HG03108 (cell line): Measurements from ENCODE around the gene HSD11B1.

Experiments used
- ATAC-seq: cut with Tn5 transposase; IDR thresholded peaks from one replicate; pipeline ENCODE4 v1.9.1; 2021; ENCODE audit warnings: moderate library complexity; ENCODE audit not compliant: unreplicated experiment

Gene HSD11B1

GRCh38 chr1:209723756-209724693, 19.4 kb downstream of the HSD11B1 start:
- ATAC-seq, result no peak

GRCh38 chr1:209727286-209727685, 22.6 kb downstream of the HSD11B1 start:
- no peak for ATAC-seq

- no peak for ATAC-seq
These were observed 23.1 kb downstream of the HSD11B1 start for GRCh38 chr1:209727785-209728184.

DNA sequence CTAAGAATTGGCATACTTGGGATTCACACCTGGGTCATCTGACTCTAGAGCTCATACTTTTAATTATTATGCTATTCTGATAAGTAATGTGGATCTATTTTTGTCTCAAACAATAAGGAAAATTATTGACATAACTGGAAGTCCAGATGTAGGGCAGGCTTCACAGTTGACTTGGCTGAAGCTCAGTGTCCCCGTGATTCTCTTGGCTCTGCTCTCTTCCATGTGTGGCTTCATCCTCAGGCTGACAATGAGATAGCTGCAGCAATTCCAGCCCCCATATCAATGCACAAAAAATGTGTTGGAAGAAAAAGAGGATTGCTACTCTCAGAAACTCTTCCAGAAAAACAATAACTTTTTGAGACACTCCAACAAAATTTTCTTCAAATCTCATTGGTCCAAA, 23.8 kb downstream of the HSD11B1 start:
- no peak for ATAC-seq

- ATAC-seq, result no peak
These were observed 24.8 kb downstream of the HSD11B1 start for GRCh38 chr1:209729436-209729835.

DNA sequence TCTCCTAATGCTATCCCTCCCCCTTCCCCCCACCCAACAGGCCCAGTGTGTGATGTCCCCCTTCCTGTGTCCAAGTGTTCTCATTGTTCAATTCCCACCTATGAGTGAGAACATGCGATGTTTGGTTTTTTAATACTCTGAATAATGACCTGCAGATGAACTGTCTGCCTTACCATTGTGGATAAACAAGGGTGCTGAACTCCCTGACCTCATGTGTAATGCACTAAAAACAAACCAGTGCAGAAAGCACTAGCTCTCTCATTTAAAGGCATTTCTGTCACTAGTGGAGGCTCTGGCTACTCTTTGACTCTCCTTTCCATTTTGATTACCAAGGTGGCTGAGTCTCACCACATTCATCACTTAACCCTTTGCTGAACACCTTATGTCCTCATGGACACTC, 28.1 kb downstream of the HSD11B1 start:
- ATAC-seq, result no peak

GRCh38 chr1:209733409-209734192, 29.0 kb downstream of the HSD11B1 start:
- ATAC-seq, result no peak

GRCh38 chr1:209736490-209737117, 32.0 kb downstream of the HSD11B1 start:
- ATAC-seq, result no peak

DNA sequence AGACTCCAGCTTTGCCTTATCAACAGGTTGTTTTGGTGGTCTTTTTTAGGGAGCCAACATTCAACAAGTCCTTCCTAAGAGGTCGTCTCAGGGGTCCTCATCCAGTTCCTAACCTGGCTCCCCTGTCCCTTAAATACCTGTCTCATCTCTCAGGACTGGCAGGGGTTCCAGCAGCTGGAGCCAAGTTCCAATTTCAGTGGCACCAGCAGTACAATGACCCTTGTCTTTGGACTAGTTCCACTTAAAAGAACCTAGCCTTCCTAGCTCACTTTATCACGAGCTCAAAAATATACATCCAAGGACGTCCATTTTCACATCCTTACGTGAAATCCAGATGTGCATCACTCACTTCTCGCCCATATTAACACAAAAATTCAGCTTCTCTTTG, 32.5 kb downstream of the HSD11B1 start:
- no peak for ATAC-seq

DNA sequence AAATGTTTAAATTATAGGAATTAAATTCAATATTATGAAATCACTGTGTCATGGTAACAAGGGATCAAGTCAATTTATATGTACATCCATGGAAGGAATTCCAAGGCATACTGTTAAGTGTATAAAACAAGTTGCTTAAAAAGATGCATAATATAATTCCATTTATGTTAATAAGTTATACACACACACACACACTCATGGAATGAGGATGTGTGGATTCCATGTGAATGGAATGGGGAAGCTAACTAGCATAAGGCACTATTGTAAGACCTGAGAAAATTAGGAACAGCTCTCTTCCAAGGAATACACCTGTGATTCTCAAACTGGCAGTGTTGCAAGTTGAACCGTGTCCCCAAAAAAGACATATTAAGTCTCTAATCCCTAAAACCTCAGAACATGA, 33.6 kb downstream of the HSD11B1 start:
- no peak for ATAC-seq

GRCh38 chr1:209741193-209741592, 36.5 kb downstream of the HSD11B1 start:
- no peak for ATAC-seq

DNA sequence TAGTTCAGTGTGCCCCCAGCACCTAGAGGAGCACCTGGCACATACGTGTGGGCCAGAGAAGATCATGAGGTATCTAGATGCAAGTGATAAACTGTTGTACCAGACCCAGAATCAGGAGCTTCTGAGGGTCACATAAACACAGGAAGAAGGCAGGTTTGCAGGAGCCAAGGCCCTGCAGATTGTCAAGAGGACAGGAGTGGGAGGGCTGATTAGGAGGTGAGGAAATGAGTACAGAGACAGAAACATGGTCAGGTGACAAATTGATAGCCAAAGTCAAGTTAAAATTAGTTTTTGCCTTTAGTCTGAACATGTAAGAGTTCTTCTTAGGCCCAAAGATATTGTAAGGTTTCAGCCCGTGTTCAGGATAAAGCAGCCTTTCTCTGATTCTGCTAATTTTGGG, 37.2 kb downstream of the HSD11B1 start:
- ATAC-seq, result no peak

GRCh38 chr1:209742409-209743144, 37.9 kb downstream of the HSD11B1 start:
- no peak for ATAC-seq

GRCh38 chr1:209743145-209743482, 38.5 kb downstream of the HSD11B1 start:
- ATAC-seq, result no peak

- ATAC-seq, result no peak
These were observed 42.0 kb downstream of the HSD11B1 start for GRCh38 chr1:209746451-209747165.

- peak; percentile 81 for ATAC-seq
These were observed 43.1 kb downstream of the HSD11B1 start for GRCh38 chr1:209747580-209748262.

DNA sequence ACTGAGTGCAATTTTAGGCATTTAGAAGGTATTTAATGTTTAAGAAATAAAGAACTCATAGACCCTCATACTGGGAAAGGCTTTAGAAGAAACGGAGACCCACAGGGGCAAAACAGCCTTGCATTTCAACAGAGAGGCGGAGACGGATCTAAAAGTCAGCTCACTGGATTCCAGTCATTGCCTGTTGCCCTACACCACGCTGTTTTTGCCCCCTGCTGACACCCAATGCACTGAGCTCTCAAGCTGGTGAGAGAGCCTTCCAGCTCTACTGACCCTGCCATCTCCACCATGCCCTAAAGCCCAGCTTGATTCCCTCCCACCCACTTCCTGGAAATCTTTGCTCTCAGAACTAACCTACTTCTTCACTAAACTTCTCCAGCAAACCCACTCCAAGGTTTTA, 44.0 kb downstream of the HSD11B1 start:
- ATAC-seq, result no peak

- ATAC-seq, result no peak
These were observed 44.6 kb downstream of the HSD11B1 start for GRCh38 chr1:209749205-209749604.

- no peak for ATAC-seq
These were observed 45.2 kb downstream of the HSD11B1 start for GRCh38 chr1:209749670-209750323.
